Upper lobe of left lung (tissue), 6 donors: ENCODE results near the gene PRSS12. TPM values are rescaled to one million over a fixed set of nuclear protein-coding genes. Genes with fewer than 3 reads are reported as not detected.
"Not testable (repeated sequence)": the region's sequence is repeated elsewhere in the genome, so short reads cannot be mapped to it uniquely, and the experiment has no call there.

Experiments
- ATAC-seq, 2 donors: fragments of 200-7000 bp; cut with Tn5 transposase; one replicate each; pipeline ENCODE4 v1.9.1; 2022; ENCODE audit warnings: mild to moderate bottlenecking in 2 of 2, moderate library complexity in 2 of 2; ENCODE audit not compliant: low FRiP score in 2 of 2
- DNase-seq, 2 donors: peaks; one replicate each; pipeline ENCODE4 v3.0.0-alpha.2; 2019 to 2020
- H3K27ac ChIP-seq, 4 donors: fragments of 200-600 bp; sonication (generic); one replicate each; pipeline ENCODE4 v1.5.1; 2016 to 2019
- H3K27me3 ChIP-seq, 4 donors: fragments of 200-600 bp; sonication (generic); one replicate each; pipeline ENCODE4 v1.5.1; 2017 to 2019
- H3K36me3 ChIP-seq, 4 donors: fragments of 200-600 bp; sonication (generic); one replicate each; pipeline ENCODE4 v1.5.1; 2016 to 2019
- H3K4me1 ChIP-seq, 4 donors: fragments of 200-600 bp; sonication (generic); one replicate each; pipeline ENCODE4 v1.5.1; 2018 to 2019
- H3K4me3 ChIP-seq, 4 donors: fragments of 200-600 bp; sonication (generic); one replicate each; pipeline ENCODE4 v1.5.1; 2017 to 2019; ENCODE audit warnings: mild to moderate bottlenecking in 2 of 4, moderate library complexity in 1 of 4
- H3K9me3 ChIP-seq, 4 donors: fragments of 200-600 bp; sonication (generic); one replicate each; pipeline ENCODE4 v1.5.1; 2018 to 2019
- CTCF ChIP-seq, 6 experiments: fragments of 450-650 bp in 4 of 6; fragments of 200-600 bp in 2 of 6; sonication (generic) in 2 of 6; IDR thresholded peaks; one replicate each; pipeline ENCODE4 v1.5.1; 2016 to 2019; ENCODE audit warnings: antibody characterized with exemption in 6 of 6
- EP300 ChIP-seq, 4 donors: sonication (generic); formaldehyde crosslinking; IDR thresholded peaks; one replicate each; pipeline ENCODE4 v1.5.1; 2017; ENCODE audit warnings: antibody characterized with exemption in 4 of 4, control low read depth in 2 of 4
- POLR2A ChIP-seq, 4 donors: fragments of 450-650 bp; IDR thresholded peaks; one replicate each; pipeline ENCODE4 v1.5.1; 2016 to 2017; ENCODE audit warnings: antibody characterized with exemption in 4 of 4, mild to moderate bottlenecking in 2 of 4
- POLR2AphosphoS5 ChIP-seq, 2 donors: sonication (generic); formaldehyde crosslinking; IDR thresholded peaks; one replicate each; pipeline ENCODE4 v1.5.1; 2017; ENCODE audit warnings: antibody characterized with exemption in 2 of 2
- WGBS, 2 donors: methylation state at CpG; one replicate each; pipeline ENCODE4 v1.1.5; 2017 to 2018; 5-methylcytosine and 5-hydroxymethylcytosine counted together
- total RNA-seq, 6 donors: library from RNA; depleted of rRNA in 4 of 6; stranded (reverse); fragments of >200 nt in 4 of 6; gene quantifications; one replicate each; pipeline versions ENCODE4 v1.1.0 to v1.2.1, GENCODE V29; 2016 to 2021
- donor health status: DM: no; HTN: no; CAD: no; lungs with moderate emphysema.
- donor health status: DM: no; HTN: yes; CAD: no; lungs with severe emphysema.

The PRSS12 gene
- total RNA-seq, 6 donors from 2014 or later, result 6.8 to 27.2 (median 10.0) TPM

GRCh38 chr4:118397623-118397979 is 44.8 kb upstream of the PRSS12 start:
- no peaks in the 10 kb centered on the region for H3K4me1 ChIP-seq
- no peaks in the 10 kb centered on the region for H3K27me3 ChIP-seq
- no peaks in the 10 kb centered on the region for H3K36me3 ChIP-seq
- no peaks in the 10 kb centered on the region for H3K9me3 ChIP-seq
- WGBS, 2 donors, result 81 to 82% methylated on average over 1 of the region's 1 CpG
- no peak for TF ChIP-seq POLR2AphosphoS5 (IDR thresholded peaks at IDR 0.05)
- TF ChIP-seq POLR2A (IDR thresholded peaks at IDR 0.05), result no peak
- no peak for TF ChIP-seq EP300 (IDR thresholded peaks at IDR 0.05)
- no peak for TF ChIP-seq CTCF (IDR thresholded peaks at IDR 0.05)
- no peak overlapping the region for H3K4me3 ChIP-seq
- DNase-seq (no peak), ATAC-seq (no peak)
- no peak overlapping the region for H3K27ac ChIP-seq

- Histone ChIP-seq H3K27ac (no peak overlapping the region), H3K4me1 (no peaks in the 10 kb centered on the region), H3K27me3 (no peaks in the 10 kb centered on the region), H3K36me3 (no peaks in the 10 kb centered on the region), H3K9me3 (no peaks in the 10 kb centered on the region), H3K4me3 (no peak overlapping the region)
- WGBS, 2 donors, result 65 to 69% methylated on average over 5 of the region's 5 CpGs
- no peak for DNase-seq
- ATAC-seq, result no peak
- no peak for TF ChIP-seq CTCF (IDR thresholded peaks at IDR 0.05)
- no peak for TF ChIP-seq POLR2A (IDR thresholded peaks at IDR 0.05)
- TF ChIP-seq POLR2AphosphoS5 (IDR thresholded peaks at IDR 0.05), result no peak
- no peak for TF ChIP-seq EP300 (IDR thresholded peaks at IDR 0.05)
Observed at GRCh38 chr4:118396881-118397622, 44.2 kb upstream of the PRSS12 start.

DNA sequence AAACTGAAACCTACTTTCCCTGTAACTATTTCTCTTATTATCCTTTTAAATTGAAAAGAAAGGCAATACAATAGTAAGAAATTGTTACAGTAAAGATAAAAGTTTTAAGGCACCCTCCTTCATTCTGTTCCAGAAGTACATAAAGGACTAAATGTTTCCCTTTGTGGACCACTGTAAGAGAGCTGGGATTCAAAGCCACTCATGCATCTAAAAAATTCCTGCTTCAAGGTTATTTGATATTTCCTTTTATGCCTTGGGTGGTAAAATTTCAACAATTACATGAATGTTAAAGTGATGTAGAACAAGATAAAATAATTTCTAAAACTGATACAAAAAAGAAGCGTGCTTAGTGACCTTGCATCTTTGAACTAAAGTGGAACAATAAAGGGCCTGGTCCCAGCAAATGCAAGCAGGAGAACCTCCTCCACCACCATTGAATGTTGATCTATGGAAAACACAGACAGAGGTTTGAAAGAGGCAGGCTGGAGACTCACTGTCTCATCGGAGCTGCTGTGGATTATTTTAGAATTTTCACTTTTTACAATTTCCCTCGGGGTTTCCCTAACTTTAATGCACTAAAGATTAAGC is 42.3 kb upstream of the PRSS12 start:
- TF ChIP-seq POLR2A (IDR thresholded peaks at IDR 0.05) (no peak), CTCF (IDR thresholded peaks at IDR 0.05) (no peak), POLR2AphosphoS5 (IDR thresholded peaks at IDR 0.05) (no peak), EP300 (IDR thresholded peaks at IDR 0.05) (no peak)
- DNase-seq (no peak), ATAC-seq (no peak)
- Histone ChIP-seq H3K27ac (no peak overlapping the region), H3K27me3 (no peaks in the 10 kb centered on the region), H3K9me3 (no peaks in the 10 kb centered on the region), H3K4me3 (no peak overlapping the region), H3K4me1 (no peaks in the 10 kb centered on the region), H3K36me3 (no peaks in the 10 kb centered on the region)
- 67 to 76% methylated on average over 3 of the region's 3 CpGs for WGBS, 2 donors

GRCh38 chr4:118392509-118392908 is 39.7 kb upstream of the PRSS12 start:
- not testable (repeated sequence) for DNase-seq, H3K27me3 ChIP-seq, H3K4me3 ChIP-seq, H3K36me3 ChIP-seq, ATAC-seq, H3K27ac ChIP-seq, H3K4me1 ChIP-seq, H3K9me3 ChIP-seq
- 94% methylated on average over 5 of the region's 5 CpGs for WGBS, 2 donors

- no peak for TF ChIP-seq POLR2AphosphoS5 (IDR thresholded peaks at IDR 0.05)
- TF ChIP-seq EP300 (IDR thresholded peaks at IDR 0.05), result no peak
- no peak for ATAC-seq
- 80 to 82% methylated on average over 2 of the region's 2 CpGs for WGBS, 2 donors
Observed at GRCh38 chr4:118390121-118390520, 37.3 kb upstream of the PRSS12 start.

DNA sequence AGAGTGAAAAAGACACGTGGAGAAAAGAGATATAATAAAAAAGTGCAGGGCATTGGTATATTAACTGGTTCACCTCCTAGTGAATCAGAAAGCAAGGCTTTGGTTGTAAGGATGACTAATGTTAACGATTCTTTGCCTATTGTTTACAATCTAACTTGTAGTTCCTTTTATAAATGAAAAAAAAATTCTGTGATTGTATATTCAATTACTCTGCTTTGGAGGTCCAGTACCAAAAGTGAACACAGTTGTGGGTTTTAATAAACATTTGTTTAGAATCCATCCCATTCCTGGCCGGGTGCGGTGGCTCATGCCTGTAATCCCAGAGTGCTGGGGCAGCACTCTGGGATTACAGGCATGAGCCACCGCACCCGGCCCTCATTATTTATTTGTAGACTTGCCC is 36.9 kb upstream of the PRSS12 start:
- no peaks in the 10 kb centered on the region for H3K36me3 ChIP-seq
- no peaks in the 10 kb centered on the region for H3K27me3 ChIP-seq
- H3K4me3 ChIP-seq, result no peak overlapping the region
- H3K9me3 ChIP-seq, result peaks cover 0 to 7% (median 2%) of the 10 kb centered on the region in 4 donors
- DNase-seq, result no peak
- no peak overlapping the region for H3K27ac ChIP-seq
- no peak for TF ChIP-seq EP300 (IDR thresholded peaks at IDR 0.05)
- TF ChIP-seq POLR2A (IDR thresholded peaks at IDR 0.05), result no peak
- 71 to 74% methylated on average over 6 of the region's 6 CpGs for WGBS, 2 donors
- no peak for ATAC-seq
- no peaks in the 10 kb centered on the region for H3K4me1 ChIP-seq

More at GRCh38 chr4:118390121-118390520, 37.3 kb upstream of the PRSS12 start:
- no peak overlapping the region for H3K27ac ChIP-seq
- H3K9me3 ChIP-seq, result peaks cover 0 to 7% (median 2%) of the 10 kb centered on the region in 4 donors
- H3K4me3 ChIP-seq, result no peak overlapping the region
- no peaks in the 10 kb centered on the region for H3K27me3 ChIP-seq
- DNase-seq, result no peak
- H3K36me3 ChIP-seq, result no peaks in the 10 kb centered on the region
- no peaks in the 10 kb centered on the region for H3K4me1 ChIP-seq
